A673 (cell line): ENCODE results near the gene APOL6.

Experiments
- EZH2 ChIP-seq: fragments of 200-600 bp; sonication (generic); IDR thresholded peaks from 2 replicates; pipeline ENCODE4 v1.6.1; 2017; ENCODE audit warnings: borderline replicate concordance, low read depth, mild to moderate bottlenecking, mixed read lengths, antibody characterized with exemption, low read length; ENCODE audit not compliant: poor library complexity, severe bottlenecking
- TF ChIP-seq, protein P1 (sequence below): fragments of 300-800, 200-600 bp; sonication (generic); conservative IDR thresholded peaks from 2 replicates; pipeline ENCODE4 v1.5.1; 2017; ENCODE audit warnings: low read depth, mild to moderate bottlenecking, antibody characterized with exemption, low read length, moderate library complexity, mixed read lengths

DNA sequence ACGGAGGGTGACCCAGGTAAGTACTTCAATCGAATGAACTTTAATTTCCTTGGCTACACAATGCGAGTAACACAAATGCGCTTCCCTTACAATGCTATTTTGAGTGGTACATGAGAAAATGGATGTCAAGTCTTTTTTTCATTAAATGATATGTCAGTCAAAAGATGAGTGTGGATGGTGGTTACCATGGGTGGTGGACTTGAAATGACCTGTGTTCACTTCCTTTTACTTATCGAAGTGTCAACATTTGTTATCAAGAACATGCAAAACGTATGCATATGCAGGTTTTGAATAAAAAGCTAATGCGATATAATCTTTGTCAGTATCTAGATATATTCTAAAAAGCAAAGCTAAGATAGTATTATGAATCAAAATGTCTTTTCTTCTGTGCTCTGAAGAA is 60.7 kb downstream of the APOL6 start:
- TF ChIP-seq, protein P1, sequence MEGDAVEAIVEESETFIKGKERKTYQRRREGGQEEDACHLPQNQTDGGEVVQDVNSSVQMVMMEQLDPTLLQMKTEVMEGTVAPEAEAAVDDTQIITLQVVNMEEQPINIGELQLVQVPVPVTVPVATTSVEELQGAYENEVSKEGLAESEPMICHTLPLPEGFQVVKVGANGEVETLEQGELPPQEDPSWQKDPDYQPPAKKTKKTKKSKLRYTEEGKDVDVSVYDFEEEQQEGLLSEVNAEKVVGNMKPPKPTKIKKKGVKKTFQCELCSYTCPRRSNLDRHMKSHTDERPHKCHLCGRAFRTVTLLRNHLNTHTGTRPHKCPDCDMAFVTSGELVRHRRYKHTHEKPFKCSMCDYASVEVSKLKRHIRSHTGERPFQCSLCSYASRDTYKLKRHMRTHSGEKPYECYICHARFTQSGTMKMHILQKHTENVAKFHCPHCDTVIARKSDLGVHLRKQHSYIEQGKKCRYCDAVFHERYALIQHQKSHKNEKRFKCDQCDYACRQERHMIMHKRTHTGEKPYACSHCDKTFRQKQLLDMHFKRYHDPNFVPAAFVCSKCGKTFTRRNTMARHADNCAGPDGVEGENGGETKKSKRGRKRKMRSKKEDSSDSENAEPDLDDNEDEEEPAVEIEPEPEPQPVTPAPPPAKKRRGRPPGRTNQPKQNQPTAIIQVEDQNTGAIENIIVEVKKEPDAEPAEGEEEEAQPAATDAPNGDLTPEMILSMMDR, result no peak
- TF ChIP-seq EZH2, result no peak
